Fibroblast of gingiva (primary cell): ENCODE results near the gene PROCA1.
"Not testable (repeated sequence)": the region's sequence is repeated elsewhere in the genome, so short reads cannot be mapped to it uniquely, and the experiment has no call there.

Source experiments
- DNase-seq: peaks from one replicate; pipeline ENCODE4 v3.0.0-alpha.2; 2011; ENCODE audit warnings: low read depth

Gene PROCA1

GRCh38 chr17:28744104-28744971 lies 32.6 kb upstream of the PROCA1 start:
- peak; percentile 59 for DNase-seq

GRCh38 chr17:28743243-28744103 lies 31.8 kb upstream of the PROCA1 start, which contains the start of gene TRAF4:
TRAF4 (plus strand) TSS chr17:28744011; CDS start chr17:28744113, 102 bp downstream.
- DNase-seq: peak; percentile 89

- DNase-seq: no peak
Measured at GRCh38 chr17:28741358-28742349, 30.0 kb upstream of the PROCA1 start.

GRCh38 chr17:28740406-28741357 lies 29.0 kb upstream of the PROCA1 start:
- no peak for DNase-seq

- no peak for DNase-seq
Measured at GRCh38 chr17:28738680-28739384, 27.1 kb upstream of the PROCA1 start.

- no peak for DNase-seq
Measured at GRCh38 chr17:28737770-28738679, 26.3 kb upstream of the PROCA1 start.

- no peak for DNase-seq
Measured at GRCh38 chr17:28737316-28737715, 25.6 kb upstream of the PROCA1 start.

- not testable (repeated sequence) for DNase-seq
Measured at GRCh38 chr17:28735913-28736769, 24.5 kb upstream of the PROCA1 start.

GRCh38 chr17:28735242-28735722 lies 23.6 kb upstream of the PROCA1 start:
- no peak for DNase-seq

GRCh38 chr17:28734712-28735241 lies 23.1 kb upstream of the PROCA1 start:
- DNase-seq: no peak

- DNase-seq: no peak
Measured at GRCh38 chr17:28733346-28733745, 21.7 kb upstream of the PROCA1 start.

GRCh38 chr17:28729950-28730330 lies 18.3 kb upstream of the PROCA1 start:
- DNase-seq: no peak

- peak; percentile 88 for DNase-seq
Measured at GRCh38 chr17:28728364-28729200, 16.9 kb upstream of the PROCA1 start, which contains the start of gene NEK8. NEK8 (plus strand) TSS chr17:28728788; CDS start chr17:28728814, 26 bp downstream.

- peak; percentile 88 for DNase-seq
Measured at GRCh38 chr17:28726627-28727491, 15.2 kb upstream of the PROCA1 start.

- no peak for DNase-seq
Measured at GRCh38 chr17:28726226-28726626, 14.5 kb upstream of the PROCA1 start, which contains the start of gene TLCD1. TLCD1 (minus strand) TSS chr17:28726233; CDS start chr17:28726097, 136 bp downstream.
